Limb (tissue), 2 donors: Measurements from ENCODE around the gene TOM1L2.

Source experiments
- DNase-seq, 2 donors: peaks; one replicate each; pipeline ENCODE4 v3.0.0-alpha.2; 2016; ENCODE audit errors: extremely low spot score in 2 of 2

TOM1L2 gene

GRCh38 chr17:17899486-17899885 is 72.7 kb downstream of the TOM1L2 start:
- no peak for DNase-seq

- no peak for DNase-seq
Measured at GRCh38 chr17:17898673-17899072, 73.5 kb downstream of the TOM1L2 start.

GRCh38 chr17:17897442-17897841 is 74.8 kb downstream of the TOM1L2 start:
- DNase-seq: no peak

- DNase-seq: no peak
Measured at GRCh38 chr17:17896746-17897145, 75.5 kb downstream of the TOM1L2 start.

- DNase-seq: no peak
Measured at GRCh38 chr17:17893801-17894644, 78.2 kb downstream of the TOM1L2 start.

- no peak for DNase-seq
Measured at GRCh38 chr17:17892731-17893130, 79.5 kb downstream of the TOM1L2 start.

GRCh38 chr17:17892009-17892408 is 80.2 kb downstream of the TOM1L2 start:
- no peak for DNase-seq

GRCh38 chr17:17890773-17891759 is 81.1 kb downstream of the TOM1L2 start:
- DNase-seq: no peak

- no peak for DNase-seq
Measured at GRCh38 chr17:17889922-17890321, 82.3 kb downstream of the TOM1L2 start.

- DNase-seq: no peak
Measured at GRCh38 chr17:17888821-17889220, 83.4 kb downstream of the TOM1L2 start.

GRCh38 chr17:17888371-17888770 is 83.8 kb downstream of the TOM1L2 start:
- no peak for DNase-seq

GRCh38 chr17:17887752-17888304 is 84.4 kb downstream of the TOM1L2 start:
- no peak for DNase-seq

GRCh38 chr17:17886726-17887125 is 85.5 kb downstream of the TOM1L2 start:
- no peak for DNase-seq

- DNase-seq: peak; percentile 50 to 59
Measured at GRCh38 chr17:17886226-17886625, 86.0 kb downstream of the TOM1L2 start.

GRCh38 chr17:17884391-17885357 is 87.5 kb downstream of the TOM1L2 start:
- no peak for DNase-seq

- DNase-seq: no peak
Measured at GRCh38 chr17:17883801-17884200, 88.4 kb downstream of the TOM1L2 start.

GRCh38 chr17:17882082-17882581 is 90.1 kb downstream of the TOM1L2 start:
- no peak for DNase-seq

- no peak for DNase-seq
Measured at GRCh38 chr17:17880577-17881196, 91.5 kb downstream of the TOM1L2 start.

- peak; percentile 82 to 83 for DNase-seq
Measured at GRCh38 chr17:17877529-17878358, 94.5 kb downstream of the TOM1L2 start.
